GM12872 (cell line): Measurements from ENCODE around the gene DLG5.

Experiments
- TF ChIP-seq, protein P1 (sequence below): IDR thresholded peaks from 3 replicates; pipeline ENCODE4 v1.5.1; 2011; ENCODE audit warnings: low read depth, mild to moderate bottlenecking, low read length, moderate library complexity; ENCODE audit not compliant: insufficient read depth

The DLG5 gene

DNA sequence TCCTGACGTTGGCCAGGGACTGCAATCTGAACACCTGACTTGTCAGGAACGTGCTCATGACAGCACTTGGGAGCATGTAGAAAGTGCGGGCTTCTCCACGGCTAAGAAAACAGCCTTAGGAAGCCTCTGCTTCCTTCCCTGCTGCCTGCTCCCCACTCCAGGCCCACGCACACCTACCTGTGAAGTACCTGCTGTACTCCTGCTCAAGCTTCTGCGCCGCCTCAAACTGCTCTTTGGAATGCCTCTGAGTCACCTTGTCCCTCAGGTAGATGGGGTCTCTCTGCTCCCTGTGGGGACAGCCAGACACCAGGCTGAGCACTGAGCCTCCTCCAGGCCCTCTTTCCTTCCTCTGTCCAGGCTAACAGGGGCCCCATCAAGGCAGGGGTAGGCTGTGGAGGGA, 132.7 kb downstream of the DLG5 start:
- TF ChIP-seq, protein P1, sequence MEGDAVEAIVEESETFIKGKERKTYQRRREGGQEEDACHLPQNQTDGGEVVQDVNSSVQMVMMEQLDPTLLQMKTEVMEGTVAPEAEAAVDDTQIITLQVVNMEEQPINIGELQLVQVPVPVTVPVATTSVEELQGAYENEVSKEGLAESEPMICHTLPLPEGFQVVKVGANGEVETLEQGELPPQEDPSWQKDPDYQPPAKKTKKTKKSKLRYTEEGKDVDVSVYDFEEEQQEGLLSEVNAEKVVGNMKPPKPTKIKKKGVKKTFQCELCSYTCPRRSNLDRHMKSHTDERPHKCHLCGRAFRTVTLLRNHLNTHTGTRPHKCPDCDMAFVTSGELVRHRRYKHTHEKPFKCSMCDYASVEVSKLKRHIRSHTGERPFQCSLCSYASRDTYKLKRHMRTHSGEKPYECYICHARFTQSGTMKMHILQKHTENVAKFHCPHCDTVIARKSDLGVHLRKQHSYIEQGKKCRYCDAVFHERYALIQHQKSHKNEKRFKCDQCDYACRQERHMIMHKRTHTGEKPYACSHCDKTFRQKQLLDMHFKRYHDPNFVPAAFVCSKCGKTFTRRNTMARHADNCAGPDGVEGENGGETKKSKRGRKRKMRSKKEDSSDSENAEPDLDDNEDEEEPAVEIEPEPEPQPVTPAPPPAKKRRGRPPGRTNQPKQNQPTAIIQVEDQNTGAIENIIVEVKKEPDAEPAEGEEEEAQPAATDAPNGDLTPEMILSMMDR = no peak

DNA sequence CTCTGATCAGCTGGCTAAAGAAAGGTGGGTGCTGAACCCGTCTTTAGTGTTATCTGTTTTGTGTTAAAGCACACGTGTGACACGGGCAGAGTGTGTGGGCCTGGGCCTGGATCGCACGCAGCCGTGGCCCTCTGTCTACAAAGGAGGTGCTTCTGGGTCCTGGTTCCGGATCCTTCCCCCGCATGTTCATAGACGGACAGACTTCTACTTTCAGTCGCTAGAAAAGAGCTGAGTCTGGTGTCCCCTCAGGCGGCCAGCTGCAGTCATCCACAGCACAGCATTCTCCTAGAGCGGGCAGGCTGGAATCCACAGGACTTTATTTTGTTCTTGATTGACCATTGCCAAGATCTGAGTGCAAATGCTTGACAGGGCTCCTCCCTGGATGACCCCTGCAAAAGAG, 134.4 kb downstream of the DLG5 start:
- TF ChIP-seq, protein P1 = no peak

DNA sequence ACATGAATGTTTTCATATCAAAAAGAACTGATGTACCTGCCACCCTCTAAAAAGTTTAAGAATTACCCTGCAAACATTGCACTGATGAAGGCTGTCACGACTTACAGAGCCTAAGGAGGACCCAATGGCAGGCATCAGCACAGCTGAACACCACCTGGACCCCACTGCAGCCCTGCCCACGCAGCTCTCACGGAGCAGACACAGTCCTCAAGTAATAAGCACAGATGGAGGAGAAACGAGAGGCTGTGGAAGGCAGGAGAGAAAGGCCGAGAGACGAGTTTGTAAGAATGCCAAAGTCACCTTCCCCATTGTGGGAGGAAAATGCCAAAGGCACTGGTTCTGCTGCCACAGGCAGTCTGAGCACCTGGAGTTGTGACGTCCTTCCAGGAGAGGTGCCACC, 135.0 kb downstream of the DLG5 start:
- TF ChIP-seq, protein P1 = no peak

DNA sequence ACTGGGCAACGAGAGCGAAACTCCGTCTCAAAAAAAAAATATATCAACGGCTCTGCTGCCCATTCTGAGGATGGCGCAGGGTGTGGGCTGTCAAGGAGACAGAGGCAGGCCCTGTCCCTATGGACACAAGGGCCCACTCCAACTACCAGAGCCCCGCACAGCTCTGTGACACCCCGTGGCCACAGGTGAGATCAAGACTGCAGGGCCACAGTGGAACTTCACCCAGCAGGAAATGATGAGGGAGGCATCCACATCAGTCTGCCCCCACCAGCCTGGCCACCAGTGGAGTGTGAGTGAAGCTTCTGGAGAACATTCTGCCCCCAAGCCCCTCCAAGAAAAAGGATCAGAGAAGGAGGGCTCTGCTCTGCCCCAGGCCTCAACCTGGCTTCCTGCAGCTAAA, 136.7 kb downstream of the DLG5 start:
- TF ChIP-seq, protein P1 = no peak

DNA sequence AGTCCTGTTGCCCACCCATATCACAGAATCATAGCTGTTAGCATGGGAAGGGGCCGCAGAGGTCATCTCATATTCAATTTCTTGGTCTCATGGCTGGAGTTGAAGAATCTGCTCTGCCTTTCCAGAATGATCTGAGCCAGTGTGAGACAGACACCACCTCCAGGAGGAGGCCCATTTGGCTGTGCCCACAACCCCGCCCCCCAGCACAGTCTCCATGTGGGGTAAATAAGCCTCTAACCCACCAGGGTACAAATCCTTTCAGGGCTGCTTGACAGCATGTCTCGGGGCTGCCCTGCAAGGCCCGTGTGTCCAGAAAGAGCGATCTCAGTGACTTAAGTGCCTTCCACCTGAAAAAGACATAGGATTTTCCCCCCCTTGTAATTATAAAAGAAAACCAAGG, 137.5 kb downstream of the DLG5 start:
- TF ChIP-seq, protein P1 = no peak

DNA sequence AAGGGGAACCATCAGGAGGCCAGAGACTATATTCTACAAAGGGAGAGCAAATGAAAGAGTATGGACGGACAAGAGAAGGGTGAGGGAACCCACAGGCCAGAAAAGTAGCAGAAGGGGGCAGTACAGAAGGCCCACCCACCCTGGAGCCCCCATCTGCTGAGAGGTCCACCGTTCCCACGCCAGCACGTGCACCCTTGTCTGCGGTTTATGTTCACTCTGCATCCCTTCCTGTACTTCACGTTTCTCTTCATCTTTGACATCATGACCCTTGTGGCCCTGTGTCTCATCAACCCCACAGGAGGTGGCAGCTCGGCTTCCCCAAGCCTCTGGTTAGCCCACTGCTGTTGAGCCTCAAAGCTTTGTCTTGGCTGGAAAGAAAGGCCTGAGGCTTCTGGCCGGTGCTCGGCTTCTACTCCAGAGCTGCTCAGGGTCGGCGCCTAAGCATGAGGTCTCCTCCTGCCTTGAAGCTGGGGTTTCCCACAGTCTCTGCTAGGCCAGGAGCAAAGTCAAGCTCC, 138.0 kb downstream of the DLG5 start:
- TF ChIP-seq, protein P1 = no peak

DNA sequence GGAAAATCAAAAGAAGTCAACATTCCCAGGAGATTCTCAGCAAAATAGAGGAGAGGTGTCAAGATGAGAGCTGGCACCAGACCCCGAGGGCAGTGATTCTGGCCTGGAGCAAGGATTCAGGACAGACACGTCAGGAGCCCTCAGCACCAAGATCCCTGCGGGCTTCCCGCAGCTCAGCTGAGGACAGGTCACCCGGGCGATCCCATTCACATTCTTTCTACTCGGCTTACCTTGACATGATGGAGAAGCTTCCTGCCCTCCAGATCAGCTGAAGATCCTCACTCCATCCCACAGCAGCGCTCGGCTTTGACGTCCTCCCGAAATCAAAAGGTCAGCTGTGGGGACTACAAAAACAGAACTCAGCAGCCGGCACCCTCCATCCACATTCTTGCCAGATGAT, 139.1 kb downstream of the DLG5 start:
- TF ChIP-seq, protein P1 = no peak
